Head of caudate nucleus (tissue), 42 donors: ENCODE data around the gene MYO18A.
"Not testable (repeated sequence)": the region's sequence is repeated elsewhere in the genome, so short reads cannot be mapped to it uniquely, and the experiment has no call there.

ENCODE experiments used
- DNase-seq, 42 donors: peaks; one replicate each; pipeline versions ENCODE4 v3.0.0 to v3.0.0-alpha.2; 2020 to 2021; ENCODE audit warnings: mixed read lengths in 7 of 42
- intact Hi-C: fragments of 100-400 bp; cut with DNase I; formaldehyde crosslinking; loops from one replicate; pipeline ENCODE4 v1.15.0; 2022

Gene MYO18A

GRCh38 chr17:29102741-29103181 is 77.4 kb downstream of the MYO18A start:
- no peak for DNase-seq
- intact Hi-C loops, result no loop called here

DNA sequence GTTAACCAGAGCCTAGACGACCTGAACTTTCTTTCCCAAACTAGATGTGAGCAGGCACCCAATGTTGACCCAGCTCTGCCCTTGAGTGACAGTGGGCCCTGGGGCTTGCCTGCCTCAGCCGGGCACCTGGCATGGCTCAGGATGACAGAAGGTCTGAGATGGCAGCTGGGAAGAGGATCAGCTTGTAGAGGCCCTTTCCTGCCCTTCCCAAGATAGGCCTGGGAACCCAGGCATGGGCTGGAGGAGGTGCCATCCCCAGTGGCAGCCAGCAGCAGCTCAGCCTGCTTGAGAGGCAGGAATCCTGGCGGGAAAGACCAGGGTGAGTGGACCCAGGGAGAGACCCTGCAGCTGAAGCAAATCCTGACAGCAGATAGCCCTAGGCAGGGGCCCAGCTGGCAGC is 78.2 kb downstream of the MYO18A start:
- DNase-seq, result no peak
- intact Hi-C loops, result no loop called here

GRCh38 chr17:29100296-29100695 is 79.9 kb downstream of the MYO18A start:
- no peak for DNase-seq
- intact Hi-C loops, result no loop called here

DNA sequence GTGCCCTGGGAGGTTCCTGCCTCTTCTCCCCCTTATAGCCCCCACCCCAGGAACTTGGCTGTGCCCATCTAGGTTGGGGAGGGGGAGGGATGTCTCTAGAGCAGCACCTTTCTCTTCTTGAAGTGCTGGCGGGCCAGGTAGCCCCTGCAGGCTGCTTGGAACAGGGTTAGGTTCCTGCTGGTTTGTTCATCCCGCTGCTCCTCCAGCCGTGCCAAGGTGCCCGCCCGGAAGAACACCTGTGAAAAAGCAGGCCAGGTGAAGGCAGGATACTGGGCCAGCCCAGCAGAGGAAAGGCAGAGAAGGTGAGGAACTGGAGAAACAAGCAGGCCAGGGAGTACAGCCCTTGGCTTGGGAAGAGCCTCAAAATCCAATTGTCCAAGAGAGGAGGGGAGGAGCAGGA is 80.7 kb downstream of the MYO18A start:
- intact Hi-C loops, result no loop called here
- DNase-seq, result no peak

GRCh38 chr17:29096094-29096493 is 84.1 kb downstream of the MYO18A start:
- intact Hi-C loops, result no loop called here
- peak in 29 of 42 donors; percentile 30 to 85 (median 59) for DNase-seq

DNA sequence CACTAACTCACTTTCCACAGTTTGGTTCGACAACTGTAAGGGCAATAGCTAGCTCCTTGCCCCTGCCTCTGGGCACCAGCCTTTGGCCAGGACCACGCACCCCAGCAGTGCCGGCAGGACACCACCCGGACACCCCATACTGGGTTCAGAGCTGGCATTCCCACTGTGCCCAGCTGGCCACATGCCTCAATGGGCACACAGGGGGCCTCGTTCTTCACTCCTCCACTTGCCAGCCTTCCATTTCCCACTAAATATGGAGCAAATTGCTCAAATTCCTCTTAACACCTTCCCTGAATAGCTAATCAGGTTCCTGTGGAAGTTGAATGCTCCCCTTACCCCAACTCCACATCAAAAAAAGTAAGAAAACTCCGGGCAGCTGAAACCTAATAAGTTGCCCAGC is 84.8 kb downstream of the MYO18A start:
- DNase-seq, result no peak
- intact Hi-C loops, result no loop called here

GRCh38 chr17:29094101-29094708 is 86.0 kb downstream of the MYO18A start:
- peak in 8 of 42 donors; percentile 38 to 69 (median 51) for DNase-seq
- intact Hi-C loops, result no loop called here

DNA sequence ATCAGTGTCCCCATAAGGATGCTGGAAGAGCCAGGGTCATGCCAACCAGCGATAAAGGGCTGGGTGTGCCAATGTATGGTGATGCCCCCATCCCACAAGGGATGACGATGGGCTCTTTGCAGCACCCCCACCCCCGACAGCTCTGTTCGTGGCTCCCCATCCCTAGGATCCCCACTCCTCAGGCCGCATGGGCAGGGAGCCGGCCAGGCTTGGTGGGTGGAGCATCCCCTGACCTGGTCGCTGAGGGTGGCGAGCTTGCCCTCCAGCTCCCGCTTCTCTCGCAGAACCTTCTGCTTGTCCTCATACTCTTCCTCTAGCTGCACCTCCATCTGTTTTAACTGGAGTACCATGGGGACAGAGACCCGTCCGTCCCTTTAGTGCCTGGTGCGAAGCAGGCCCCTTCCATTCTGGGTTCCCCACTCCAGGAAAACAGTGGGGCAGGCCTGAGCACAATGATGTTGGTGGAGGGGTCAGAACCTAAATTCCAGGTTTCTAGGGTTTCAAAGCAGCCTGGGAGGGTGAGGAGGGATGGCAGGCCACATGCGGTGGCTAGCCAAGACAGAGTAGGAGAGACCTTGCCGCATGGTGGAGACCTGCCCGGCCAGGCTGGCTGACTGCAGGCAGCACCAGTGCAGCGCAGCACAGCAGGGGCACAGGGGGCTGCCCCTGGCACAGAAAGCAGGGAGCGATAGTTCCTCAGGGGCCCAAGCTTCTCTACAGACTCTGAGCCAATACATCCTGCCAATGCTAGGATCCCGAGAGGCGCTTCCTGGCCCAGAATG is 86.9 kb downstream of the MYO18A start:
- DNase-seq, result no peak
- intact Hi-C loops, result no loop called here

DNA sequence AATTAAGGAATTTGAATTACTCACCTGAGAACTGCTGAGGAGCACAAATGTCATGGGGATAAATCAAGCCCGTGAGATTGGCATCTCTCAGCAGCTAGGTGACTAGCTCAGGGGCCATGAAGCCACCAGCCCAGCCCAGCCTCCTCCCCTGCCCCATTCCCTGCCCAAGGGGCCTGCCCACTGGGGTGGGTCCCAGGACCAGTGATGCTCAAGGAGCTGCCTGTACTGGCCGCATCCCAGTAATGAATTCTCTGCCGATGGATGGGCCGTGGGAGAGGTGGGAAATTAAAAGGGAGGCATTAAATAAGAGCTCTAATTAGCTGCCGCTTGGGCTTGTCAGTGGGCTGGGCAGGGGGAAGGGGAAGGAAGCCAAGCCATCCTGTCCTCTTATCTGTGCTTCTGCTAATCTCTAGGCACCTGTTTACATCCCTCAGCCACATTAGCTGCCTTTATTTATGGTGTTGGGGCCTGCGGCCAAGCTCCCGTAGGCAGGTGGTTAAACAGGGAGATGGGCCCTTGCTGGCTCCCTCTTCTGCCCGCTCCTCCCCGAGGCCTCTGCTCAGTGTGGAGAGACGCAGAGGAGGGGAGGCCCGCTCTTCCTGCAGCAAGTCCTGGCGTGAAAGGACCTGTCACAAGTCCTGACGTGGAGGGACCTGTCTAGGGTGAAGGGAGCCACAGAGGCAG is 88.5 kb downstream of the MYO18A start:
- intact Hi-C loops, result no loop called here
- no peak for DNase-seq

- intact Hi-C loops, result no loop called here
- DNase-seq, result peak in 41 of 42 donors; percentile 29 to 87 (median 65)
Measured at GRCh38 chr17:29090750-29091605, 89.2 kb downstream of the MYO18A start.

DNA sequence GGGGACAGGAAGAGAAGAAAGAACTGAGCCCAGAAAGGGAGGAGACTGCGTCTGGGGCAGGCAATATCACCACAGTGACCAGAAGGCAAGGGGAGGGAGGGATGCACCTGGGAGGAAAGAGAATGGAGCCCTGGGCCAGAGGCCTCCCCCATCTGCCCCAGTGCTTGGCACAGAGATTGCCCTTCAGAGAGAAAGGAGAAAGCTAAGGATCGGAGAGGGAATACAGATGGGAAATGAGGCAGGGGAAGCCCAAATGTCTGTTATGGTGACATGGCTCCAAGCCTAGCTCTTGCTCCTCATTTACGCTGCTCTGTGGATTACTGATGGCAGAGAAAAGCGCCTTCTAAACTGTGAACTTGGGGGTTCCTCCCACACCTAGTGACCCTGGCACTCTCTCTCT is 90.1 kb downstream of the MYO18A start:
- intact Hi-C loops, result no loop called here
- no peak for DNase-seq

- intact Hi-C loops, result no loop called here
- peak; percentile 50 to 89 (median 74) for DNase-seq
Measured at GRCh38 chr17:29089601-29090044, 90.6 kb downstream of the MYO18A start.

DNA sequence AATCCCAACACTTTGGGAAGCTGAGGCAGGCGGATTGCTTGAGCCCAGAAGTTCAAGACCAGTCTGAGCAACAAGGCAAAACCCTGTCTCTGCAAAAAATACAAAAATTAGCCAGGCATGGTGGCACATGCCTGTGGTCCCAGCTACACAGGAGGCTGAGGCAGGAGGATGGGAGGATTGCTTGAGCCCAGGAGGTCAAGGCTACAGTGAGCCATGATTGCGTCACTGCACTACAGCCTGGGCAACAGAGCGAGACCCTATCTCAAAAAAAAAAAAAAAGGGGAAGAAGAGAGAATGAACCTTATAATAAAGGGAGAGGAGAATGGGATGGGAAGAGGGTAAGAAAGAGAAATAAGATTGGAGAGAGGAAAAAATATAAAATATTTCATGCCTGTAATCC is 91.4 kb downstream of the MYO18A start:
- DNase-seq, intact Hi-C loops: not testable (repeated sequence)

DNA sequence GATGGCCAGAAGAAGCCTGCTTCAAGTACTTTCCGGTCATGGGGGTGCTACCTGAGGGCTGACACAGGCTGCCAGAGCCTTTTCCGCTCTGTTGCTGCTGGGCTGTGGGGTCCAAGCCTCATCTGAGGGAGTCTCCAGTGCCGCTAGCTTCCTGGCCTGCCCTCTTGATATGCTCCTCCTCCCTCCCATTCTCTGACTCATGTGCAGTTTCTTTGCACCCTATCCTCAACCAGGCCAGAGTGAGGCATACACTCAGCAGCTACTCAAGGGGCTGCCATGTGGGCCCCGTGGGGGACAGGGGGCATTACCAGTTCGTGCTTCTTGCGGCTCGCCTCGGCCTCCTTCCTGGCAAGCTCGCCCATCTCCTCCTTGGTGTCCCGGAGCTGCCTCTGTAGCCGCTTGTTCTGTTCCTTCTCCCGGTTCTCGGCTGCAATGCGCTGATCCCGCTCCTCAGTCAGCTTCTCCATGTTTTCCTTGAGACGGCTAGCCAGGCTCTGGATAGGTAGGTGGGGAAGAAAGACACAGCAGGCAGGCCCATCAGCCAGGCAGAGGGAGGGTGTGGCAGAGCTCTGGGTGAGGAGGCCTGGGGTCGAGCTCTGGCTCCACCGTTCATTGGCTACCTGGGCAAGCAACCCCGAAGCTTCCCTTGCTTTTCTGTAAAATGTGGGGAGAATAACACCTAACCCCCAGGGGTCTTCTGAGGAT is 93.4 kb downstream of the MYO18A start:
- intact Hi-C loops, result no loop called here
- DNase-seq, result peak in 3 of 42 donors; percentile 37 to 66 (median 53)

- no peak for DNase-seq
- intact Hi-C loops, result no loop called here
Measured at GRCh38 chr17:29085223-29085622, 95.0 kb downstream of the MYO18A start.

- intact Hi-C loops, result no loop called here
- DNase-seq, result peak in 1 of 42 donors; percentile 33
Measured at GRCh38 chr17:29084541-29085146, 95.6 kb downstream of the MYO18A start.

DNA sequence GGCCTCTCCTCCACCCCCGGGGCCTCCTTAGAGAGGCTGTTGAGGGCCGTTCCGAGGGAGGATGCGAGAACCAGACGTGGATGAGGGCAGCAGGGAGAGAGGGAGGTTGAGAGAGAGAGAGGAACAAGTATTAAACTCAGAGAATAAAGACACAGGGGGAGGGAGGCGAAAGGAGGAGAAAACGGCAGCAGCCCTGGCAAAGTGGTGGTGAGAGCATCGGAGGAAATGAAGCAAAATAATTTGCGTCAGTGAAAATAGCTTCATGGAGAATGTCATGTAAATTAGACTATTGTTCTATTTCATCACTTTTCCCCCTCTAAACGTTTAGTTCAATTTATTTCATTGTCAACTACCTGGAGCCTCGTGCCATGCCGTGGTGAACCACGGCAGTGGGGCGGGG is 99.2 kb downstream of the MYO18A start:
- intact Hi-C loops, result no loop called here
- DNase-seq, result no peak

DNA sequence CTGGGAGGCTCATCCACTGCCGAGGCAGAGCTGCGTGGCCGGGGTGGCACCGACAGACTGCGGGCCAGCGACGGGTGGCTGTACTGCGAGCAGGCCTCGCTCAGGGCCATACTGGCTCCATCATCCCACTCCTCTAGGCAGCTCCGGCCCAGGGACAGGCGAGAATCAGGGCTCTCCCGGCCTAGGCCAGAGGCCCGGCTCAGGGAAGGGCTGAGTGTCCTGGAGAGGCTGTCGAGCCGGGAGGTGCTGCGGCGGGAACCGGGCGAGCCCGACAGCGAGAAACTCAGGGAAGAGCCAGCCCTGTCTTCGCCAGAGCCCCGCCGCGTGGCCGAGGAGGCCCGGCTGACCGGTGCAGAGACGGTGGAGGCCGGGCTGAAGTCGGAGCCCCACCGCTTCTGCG is 99.9 kb downstream of the MYO18A start:
- no peak for DNase-seq
- intact Hi-C loops, result no loop called here
